Stimulated activated naive CD8-positive, alpha-beta T cell treated with anti-CD3 and anti-CD28 coated beads, Interleukin-15, Interleukin-2, amounts not matched to agents 100 ng/mL and 50 ng/mL, for 24 hours (primary cell): ENCODE results near the gene LDHD.

Source experiments
- H3K27ac Mint-ChIP-seq: one replicate; pipeline ENCODE4 v1.8.0; 2021; ENCODE audit warnings: mild to moderate bottlenecking, mixed read lengths
- H3K27me3 Mint-ChIP-seq: one replicate; pipeline ENCODE4 v1.8.0; 2021; ENCODE audit warnings: mixed read lengths
- H3K36me3 Mint-ChIP-seq: one replicate; pipeline ENCODE4 v1.8.0; 2021; ENCODE audit warnings: low read depth, mixed read lengths
- H3K4me1 Mint-ChIP-seq: one replicate; pipeline ENCODE4 v1.8.0; 2021; ENCODE audit warnings: low read depth, mixed read lengths
- H3K4me3 Mint-ChIP-seq: one replicate; pipeline ENCODE4 v1.8.0; 2021; ENCODE audit warnings: mild to moderate bottlenecking, mixed read lengths
- H3K9me3 Mint-ChIP-seq: one replicate; pipeline ENCODE4 v1.8.0; 2021; ENCODE audit warnings: mixed read lengths

The LDHD gene

DNA sequence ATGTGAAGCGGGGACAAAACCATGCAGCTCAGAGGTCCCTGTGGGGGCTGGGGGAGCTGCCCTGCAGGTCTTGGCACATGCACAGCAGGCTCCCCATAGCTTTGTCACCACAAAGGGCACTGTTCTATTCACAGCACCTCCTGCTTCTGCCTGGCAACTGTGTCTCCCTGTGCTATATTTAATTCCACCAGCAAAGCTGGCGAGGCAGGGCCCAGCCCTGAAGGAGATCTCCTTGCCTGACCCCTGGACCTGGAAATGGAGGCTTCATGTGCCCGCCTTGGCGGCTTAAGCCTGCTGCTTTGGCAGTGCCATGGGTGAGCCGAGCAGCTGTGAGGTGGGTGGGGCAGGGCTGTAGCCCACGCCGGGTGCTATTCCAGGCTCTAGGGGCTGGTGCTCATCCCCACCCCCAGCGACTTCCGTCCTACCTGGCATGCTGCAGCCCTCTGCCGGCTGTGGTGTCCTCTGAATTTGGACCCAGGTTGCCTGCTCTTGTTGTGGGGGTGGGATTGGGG is 6.8 kb downstream of the LDHD start:
- Mint-ChIP-seq H3K4me3 (peak overlapping the region; percentile 73), H3K9me3 (no peaks in the 10 kb centered on the region), H3K27ac (peak overlapping the region; percentile 88), H3K27me3 (peaks cover 11% of the 10 kb centered on the region), H3K4me1 (peaks cover 54% of the 10 kb centered on the region), H3K36me3 (no peaks in the 10 kb centered on the region)

DNA sequence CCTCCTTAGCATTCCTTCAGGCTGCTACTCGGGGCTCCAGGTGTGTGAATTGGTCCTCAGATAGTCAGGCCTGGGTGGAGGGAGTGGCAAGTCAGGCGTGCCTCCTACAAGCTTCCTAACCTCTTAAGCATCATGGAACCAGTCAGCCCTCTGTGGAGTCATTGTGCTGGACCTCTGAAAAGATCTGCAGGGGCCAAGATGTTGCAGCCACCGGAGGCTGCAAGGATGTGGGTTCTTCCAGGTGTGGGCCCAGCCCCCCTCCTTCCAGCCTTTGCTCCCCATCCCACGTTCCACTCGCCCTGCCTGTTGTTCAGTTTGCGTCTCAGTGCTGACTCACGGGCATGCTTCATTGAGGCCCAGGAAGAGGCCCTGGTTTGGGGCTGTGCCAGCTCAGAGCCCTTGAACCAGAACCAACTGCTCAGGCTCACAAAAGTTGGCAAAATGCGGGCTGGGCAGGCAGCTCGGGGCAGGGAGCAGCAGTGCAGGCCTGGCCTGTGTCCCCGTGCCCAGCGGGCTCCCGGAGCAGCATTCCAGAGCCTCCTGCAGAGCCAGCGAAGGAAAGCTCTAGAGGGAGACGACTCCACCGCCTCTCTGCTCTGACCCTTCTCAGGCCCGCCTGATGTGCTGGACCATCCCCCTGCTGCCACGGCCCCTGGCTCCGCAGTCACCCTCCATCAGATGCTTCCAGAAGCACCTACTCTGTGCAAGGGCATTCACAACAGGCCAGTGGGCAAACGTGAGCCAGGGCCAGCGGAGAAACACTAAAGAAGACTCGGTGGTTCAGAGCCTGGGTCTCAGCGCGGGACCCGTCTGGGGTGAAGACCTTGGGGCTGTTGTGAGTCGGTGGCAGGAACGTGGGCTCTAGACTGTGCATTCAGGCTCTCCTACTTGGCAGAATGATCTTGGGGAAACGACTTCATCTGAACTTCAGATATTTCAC is 7.5 kb downstream of the LDHD start:
- Mint-ChIP-seq H3K4me1 (peaks cover 56% of the 10 kb centered on the region), H3K36me3 (peaks cover 5% of the 10 kb centered on the region), H3K4me3 (peak overlapping the region; percentile 73), H3K9me3 (peaks cover 4% of the 10 kb centered on the region), H3K27ac (peak overlapping the region; percentile 89), H3K27me3 (peaks cover 11% of the 10 kb centered on the region)

DNA sequence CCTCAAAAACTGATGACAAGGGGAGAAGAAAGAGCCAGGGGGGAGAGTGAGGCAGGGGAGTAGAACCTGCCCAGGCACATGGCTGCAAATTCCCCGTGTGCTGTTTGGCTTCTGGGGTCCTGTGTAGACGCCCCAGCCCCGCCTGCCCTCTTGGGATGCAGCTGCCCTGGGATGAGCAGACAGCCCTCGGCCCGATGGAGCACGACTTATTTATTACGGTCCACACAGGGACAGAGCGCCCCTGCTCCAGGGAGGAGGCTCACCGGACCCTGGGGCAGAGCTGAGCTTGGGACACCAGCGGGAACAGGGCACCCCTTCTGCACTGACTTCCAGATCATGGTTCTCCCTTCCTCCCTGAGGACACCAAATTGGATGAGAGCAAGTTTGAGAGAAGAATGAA is 9.1 kb downstream of the LDHD start:
- H3K36me3 Mint-ChIP-seq, result peaks cover 6% of the 10 kb centered on the region
- H3K9me3 Mint-ChIP-seq, result peaks cover 5% of the 10 kb centered on the region
- no peak overlapping the region for H3K4me3 Mint-ChIP-seq
- peaks cover 3% of the 10 kb centered on the region for H3K27me3 Mint-ChIP-seq
- peaks cover 57% of the 10 kb centered on the region for H3K4me1 Mint-ChIP-seq
- no peak overlapping the region for H3K27ac Mint-ChIP-seq

DNA sequence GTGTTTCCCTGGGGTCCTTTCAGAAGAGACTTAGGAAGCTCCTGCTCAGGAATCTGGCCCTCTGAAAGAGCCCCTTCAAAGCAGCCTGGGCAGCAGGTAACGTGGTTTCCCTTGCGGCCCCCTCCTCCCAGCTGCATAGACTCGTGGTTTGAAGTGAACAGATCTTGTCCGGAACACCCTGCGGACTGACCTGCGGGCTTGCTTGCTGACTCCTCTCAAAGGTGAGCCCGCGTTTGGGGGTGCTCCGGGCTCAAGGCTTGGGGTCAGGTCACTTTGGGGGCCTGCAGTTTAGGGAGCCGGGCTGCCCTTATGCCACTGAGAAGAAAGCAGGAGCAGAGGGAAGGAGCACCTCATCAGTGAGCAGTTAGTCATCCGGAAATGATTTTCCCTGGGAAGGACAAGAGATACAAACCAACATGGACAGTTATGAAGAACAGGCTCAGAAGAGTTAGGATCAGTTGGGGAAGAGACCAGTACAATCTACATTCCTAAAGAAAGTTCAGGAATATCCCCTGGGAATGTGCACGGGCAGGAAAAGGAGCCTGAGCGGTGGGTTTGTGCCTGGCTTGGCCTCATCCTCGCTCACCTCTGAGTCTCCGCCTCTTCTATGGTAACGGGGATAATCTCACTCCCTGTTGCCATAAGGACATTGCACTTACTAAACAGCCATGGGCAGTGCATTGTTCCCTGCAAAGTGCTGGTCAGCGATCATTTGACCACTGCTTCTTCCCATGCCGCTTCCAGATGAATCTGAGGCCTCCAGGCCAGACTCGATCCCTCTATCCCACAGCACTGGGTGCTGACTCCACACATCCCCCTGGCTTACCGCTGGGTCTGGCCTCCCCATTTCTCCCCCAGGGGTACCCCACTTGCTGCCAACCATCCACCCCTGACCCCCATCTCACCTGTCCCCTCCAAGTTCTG is 10.0 kb downstream of the LDHD start:
- H3K4me1 Mint-ChIP-seq, result peaks cover 54% of the 10 kb centered on the region
- H3K36me3 Mint-ChIP-seq, result peaks cover 6% of the 10 kb centered on the region
- H3K9me3 Mint-ChIP-seq, result peaks cover 5% of the 10 kb centered on the region
- no peaks in the 10 kb centered on the region for H3K27me3 Mint-ChIP-seq
- H3K4me3 Mint-ChIP-seq, result no peak overlapping the region
- peak overlapping the region; percentile 36 for H3K27ac Mint-ChIP-seq

DNA sequence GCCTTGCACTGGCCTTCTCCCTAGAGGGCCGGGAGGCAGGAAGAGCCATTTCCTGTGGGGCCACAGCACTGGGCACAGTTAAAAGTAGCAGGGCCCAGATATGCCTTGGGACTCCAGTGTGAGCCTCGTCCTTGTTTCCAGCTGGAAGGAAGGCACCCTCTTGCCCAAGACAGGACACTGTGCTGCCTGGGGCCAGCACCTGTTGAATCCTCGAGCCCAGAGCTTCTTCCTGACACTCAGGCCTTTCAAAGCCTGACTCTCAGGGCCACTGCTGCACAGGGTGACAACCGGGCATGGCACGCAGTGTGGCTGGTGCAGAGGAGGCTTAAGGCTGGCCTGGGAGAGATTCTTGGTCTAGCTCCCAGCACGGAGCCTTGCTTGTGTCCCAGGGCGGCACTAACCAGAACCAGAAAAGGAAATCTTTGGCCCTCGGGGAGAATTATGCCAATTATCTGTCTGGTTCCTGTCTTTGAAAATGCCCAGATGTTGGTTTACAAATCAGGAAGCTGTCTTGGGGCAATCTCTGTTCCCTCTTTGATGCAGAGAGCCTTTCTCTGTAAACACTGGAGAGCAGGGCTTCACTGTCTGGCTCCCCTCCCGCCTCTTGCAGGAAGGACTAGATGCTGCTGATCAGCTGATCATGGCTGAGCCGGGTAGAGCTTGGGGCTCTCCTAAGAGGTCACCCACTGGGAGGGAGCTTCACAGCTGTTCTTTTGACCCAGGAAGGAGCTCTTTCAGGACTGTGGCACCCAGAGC is 11.1 kb downstream of the LDHD start:
- H3K36me3 Mint-ChIP-seq, result peaks cover 6% of the 10 kb centered on the region
- H3K27ac Mint-ChIP-seq, result no peak overlapping the region

DNA sequence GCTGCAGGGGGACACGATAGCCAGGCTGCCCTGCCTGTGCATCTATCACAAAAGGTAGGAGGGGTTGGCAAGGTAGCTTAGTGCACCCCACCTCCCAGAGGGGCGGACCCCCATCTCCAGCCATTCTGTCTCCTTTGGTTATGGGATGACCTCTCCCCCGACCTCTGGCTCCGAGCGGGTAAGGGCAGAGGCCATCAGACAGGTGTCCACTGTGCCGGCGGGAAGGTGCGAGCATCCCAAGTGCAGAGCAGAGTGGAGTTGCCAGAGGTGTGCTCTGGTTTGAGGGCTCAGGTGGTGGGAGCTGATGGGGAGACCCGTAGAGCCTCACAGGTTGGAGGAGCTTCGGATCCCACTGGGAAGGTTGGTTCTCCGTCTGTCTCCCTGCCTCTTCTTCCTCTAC is 11.7 kb downstream of the LDHD start:
- no peak overlapping the region for H3K27ac Mint-ChIP-seq
- H3K4me3 Mint-ChIP-seq, result no peak overlapping the region
- no peaks in the 10 kb centered on the region for H3K27me3 Mint-ChIP-seq
- H3K4me1 Mint-ChIP-seq, result peaks cover 49% of the 10 kb centered on the region
- peaks cover 6% of the 10 kb centered on the region for H3K36me3 Mint-ChIP-seq
- peaks cover 5% of the 10 kb centered on the region for H3K9me3 Mint-ChIP-seq

More for the DNA sequence above, 11.1 kb downstream of the LDHD start:
- Mint-ChIP-seq H3K4me1 (peaks cover 49% of the 10 kb centered on the region), H3K9me3 (peaks cover 5% of the 10 kb centered on the region), H3K4me3 (no peak overlapping the region), H3K27me3 (no peaks in the 10 kb centered on the region)

DNA sequence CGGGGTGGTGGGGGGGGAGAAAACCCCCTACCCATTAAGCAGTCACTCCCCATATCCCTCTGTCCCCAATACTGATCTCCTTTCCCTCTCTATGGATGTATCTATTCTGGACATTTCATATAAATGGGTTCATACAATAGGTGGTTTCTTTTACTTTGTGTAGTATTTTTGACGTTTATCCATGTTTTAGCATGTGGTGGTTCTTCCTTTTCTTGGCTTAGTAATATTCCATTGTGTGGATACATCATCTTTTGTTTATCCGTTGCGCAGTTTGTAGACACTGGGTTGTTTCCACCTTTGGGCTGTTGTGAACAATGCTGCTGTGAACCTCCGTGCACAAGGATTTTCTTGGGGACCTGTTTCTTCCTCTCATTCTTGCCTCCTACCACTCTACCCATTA is 12.6 kb downstream of the LDHD start:
- peaks cover 49% of the 10 kb centered on the region for H3K4me1 Mint-ChIP-seq
- peaks cover 5% of the 10 kb centered on the region for H3K9me3 Mint-ChIP-seq
- H3K4me3 Mint-ChIP-seq, result no peak overlapping the region
- H3K36me3 Mint-ChIP-seq, result peaks cover 6% of the 10 kb centered on the region
- H3K27me3 Mint-ChIP-seq, result no peaks in the 10 kb centered on the region
- no peak overlapping the region for H3K27ac Mint-ChIP-seq

DNA sequence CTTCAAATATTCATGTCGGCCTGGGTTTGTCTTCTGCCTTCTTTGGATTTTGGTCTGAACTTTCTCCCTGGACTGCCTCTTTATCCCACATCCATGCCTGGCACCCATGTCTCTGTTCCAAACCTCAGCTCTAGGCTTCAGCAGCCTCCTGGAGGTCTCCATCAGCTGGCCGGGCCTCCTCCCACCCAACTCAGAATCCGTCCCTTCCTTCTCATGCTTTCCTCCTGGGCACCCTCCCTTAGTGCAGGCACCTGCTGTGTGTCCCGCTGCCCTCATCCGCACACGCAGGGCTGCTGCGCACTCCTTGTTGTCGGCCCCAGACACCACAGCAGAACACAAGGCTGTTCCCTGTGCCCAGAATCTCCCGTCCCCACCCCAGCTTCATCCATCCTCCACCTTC is 14.0 kb downstream of the LDHD start:
- peaks cover 6% of the 10 kb centered on the region for H3K36me3 Mint-ChIP-seq
- H3K27ac Mint-ChIP-seq, result no peak overlapping the region
- peaks cover 5% of the 10 kb centered on the region for H3K9me3 Mint-ChIP-seq

DNA sequence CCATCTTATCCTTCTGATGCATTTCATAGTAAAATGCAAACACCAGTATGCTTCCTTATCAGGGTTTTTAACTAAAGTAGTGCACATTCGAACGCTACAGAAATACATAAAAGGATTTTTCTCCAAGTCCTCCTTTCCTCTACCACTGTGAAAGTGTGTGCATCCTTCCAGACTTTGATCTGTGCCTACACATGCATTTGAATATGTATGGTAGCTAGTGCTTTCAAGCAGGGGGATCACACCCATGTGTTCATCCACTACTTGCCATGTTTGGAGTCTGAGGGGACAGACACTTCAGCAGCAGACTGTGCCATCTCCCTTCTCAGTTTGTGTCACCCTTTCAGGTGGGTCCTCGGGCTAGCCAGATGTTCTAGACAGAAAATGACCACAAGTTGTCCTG is 14.9 kb downstream of the LDHD start:
- Mint-ChIP-seq H3K27me3 (no peaks in the 10 kb centered on the region), H3K4me1 (peaks cover 57% of the 10 kb centered on the region), H3K27ac (peak overlapping the region; percentile 26), H3K4me3 (no peak overlapping the region), H3K36me3 (peaks cover 6% of the 10 kb centered on the region), H3K9me3 (peaks cover 5% of the 10 kb centered on the region)

More for the DNA sequence above, 14.0 kb downstream of the LDHD start:
- peaks cover 52% of the 10 kb centered on the region for H3K4me1 Mint-ChIP-seq
- H3K27me3 Mint-ChIP-seq, result no peaks in the 10 kb centered on the region
- no peak overlapping the region for H3K4me3 Mint-ChIP-seq

DNA sequence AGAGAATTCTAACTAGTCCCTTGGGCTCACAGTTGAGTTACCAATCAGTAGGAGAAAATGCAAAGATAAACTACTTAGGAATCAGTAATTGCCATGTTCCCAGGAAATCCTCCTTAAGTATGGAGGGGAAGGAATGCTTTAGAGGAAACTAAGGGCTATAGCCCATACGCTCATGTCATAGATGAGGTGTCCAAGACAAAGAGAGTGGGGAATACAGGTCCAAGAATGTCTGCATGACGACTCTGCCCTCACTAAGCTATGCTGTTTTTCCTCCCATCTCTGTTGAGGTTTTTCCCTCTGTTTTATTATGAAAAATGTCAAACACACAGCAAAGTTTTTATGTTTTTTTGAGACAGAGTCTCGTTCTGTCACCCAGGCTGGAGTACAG is 16.0 kb downstream of the LDHD start:
- Mint-ChIP-seq H3K27ac (peak overlapping the region; percentile 77), H3K4me3 (no peak overlapping the region), H3K4me1 (peaks cover 64% of the 10 kb centered on the region), H3K36me3 (peaks cover 6% of the 10 kb centered on the region), H3K27me3 (no peaks in the 10 kb centered on the region), H3K9me3 (peaks cover 5% of the 10 kb centered on the region)

DNA sequence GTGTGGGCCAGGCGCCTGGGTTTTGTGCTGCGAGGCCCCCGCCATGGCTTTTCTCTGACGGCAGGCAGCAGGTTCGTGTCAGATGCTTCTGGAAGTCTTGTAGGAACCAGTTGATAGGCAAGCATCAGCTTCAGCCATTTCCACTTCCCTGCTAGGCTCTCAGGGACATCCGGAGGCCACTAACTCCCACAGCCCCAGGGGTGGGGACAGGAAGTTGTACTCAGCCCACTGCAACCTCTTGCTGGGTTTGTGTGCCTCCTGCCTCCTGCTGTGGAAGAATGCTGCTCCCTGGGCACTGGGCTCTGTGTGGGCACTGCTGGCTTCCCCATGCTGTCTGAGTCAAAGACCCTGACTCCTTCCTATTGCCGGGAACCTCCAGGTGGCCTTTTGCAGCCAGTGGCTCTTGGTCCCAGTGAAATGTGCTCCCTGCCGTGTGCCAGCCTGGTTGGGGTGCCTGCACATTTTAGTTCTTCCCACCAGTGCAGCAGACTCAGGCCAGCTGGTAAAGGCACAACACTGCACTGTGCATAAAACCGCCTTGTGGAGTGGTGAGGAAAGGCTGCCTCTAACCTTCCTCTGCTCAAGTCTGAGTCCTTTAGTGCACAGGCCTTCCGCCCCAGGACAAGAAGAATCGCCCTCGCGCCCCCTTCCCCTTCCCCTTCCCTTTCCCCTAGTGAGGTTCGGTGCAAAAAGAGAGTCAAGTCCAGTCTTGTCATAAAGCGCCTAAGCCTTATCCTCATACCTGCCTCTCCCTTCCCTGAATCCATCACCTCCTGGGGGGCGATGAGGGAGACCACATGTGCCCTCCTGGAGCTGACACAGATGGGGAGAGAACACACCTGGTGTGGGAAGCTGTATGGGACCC is 16.6 kb downstream of the LDHD start:
- Mint-ChIP-seq H3K27me3 (no peaks in the 10 kb centered on the region), H3K27ac (peak overlapping the region; percentile 77), H3K9me3 (peaks cover 5% of the 10 kb centered on the region), H3K4me1 (peaks cover 64% of the 10 kb centered on the region), H3K4me3 (peak overlapping the region; percentile 51), H3K36me3 (peaks cover 6% of the 10 kb centered on the region)

DNA sequence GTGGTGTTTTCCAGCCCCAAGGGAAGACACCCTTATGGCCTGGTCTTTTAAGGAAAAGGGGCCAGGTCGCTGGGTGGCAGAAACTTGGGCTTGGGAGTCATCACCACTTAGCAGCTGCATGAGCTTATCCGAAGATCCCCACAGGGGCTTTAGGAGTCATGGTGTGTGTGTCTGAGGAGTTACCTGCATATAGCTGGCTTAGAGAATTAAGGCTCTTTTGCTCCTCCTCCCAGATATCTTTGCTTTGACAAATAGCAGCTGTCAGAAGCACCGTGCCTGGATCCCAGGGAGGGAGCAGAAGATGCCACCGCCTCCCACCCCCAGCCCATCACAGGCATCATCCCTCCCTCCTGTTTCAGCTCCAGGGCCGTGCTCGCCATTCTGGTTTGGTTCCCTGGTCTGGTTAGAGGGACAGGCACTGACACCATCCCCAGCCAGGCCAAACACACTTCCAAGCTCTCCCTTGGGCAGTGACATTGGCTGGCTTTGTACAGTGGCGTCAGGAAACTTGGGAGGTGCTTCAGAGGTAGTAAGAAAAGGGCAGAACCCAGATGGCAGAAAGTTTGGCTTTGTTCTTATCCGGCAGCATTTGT is 17.4 kb downstream of the LDHD start:
- H3K27me3 Mint-ChIP-seq, result no peaks in the 10 kb centered on the region
- H3K36me3 Mint-ChIP-seq, result peaks cover 3% of the 10 kb centered on the region
- H3K9me3 Mint-ChIP-seq, result peaks cover 3% of the 10 kb centered on the region
- peak overlapping the region; percentile 77 for H3K27ac Mint-ChIP-seq
- H3K4me1 Mint-ChIP-seq, result peaks cover 64% of the 10 kb centered on the region
- peak overlapping the region; percentile 60 for H3K4me3 Mint-ChIP-seq
